ENCODE data around the gene ARHGEF40.

The ARHGEF40 gene

GRCh38 chr14:21048638-21049037 lies 21.5 kb upstream of the ARHGEF40 start:
- intact Hi-C loops (cut with DNase I; ENCODE audit: low total_unique reads), result no loop called here
- DNase-seq, result no peak
- Histone ChIP-seq H3K4me1 (peaks cover 0 to 5% (median 0%) of the 10 kb centered on the region in 4 donors), H3K27me3 (no peaks in the 10 kb centered on the region), H3K9me3 (no peaks in the 10 kb centered on the region), H3K36me3 (no peaks in the 10 kb centered on the region), H3K4me3 (no peak overlapping the region), H3K27ac (no peak overlapping the region)
- no peak for TF ChIP-seq CTCF (IDR thresholded peaks at IDR 0.05)

GRCh38 chr14:21049271-21049673 lies 20.8 kb upstream of the ARHGEF40 start:
- no peak for DNase-seq
- intact Hi-C loops (cut with DNase I; ENCODE audit: low total_unique reads), result no loop called here

DNA sequence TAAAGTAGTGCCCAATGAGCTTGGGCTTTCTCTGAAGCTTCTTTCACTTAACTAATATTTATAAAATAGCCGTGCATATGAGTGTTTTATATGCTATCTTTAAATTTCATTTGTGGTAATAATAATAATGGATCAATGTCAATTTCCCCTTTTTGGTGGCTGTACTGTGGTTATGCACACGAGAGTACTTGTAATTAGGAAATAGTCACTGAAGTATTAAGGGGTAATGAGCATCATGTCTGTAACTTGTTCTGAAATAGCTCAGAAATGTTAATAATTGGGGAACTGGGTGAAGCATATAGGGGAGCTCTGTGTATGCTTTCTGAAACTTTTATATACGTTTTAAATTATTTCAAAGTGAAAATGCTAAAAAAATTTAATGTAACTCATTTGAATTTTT lies 19.5 kb upstream of the ARHGEF40 start:
- H3K4me1 ChIP-seq, result no peaks in the 10 kb centered on the region
- no peak overlapping the region for H3K27ac ChIP-seq
- no peak for TF ChIP-seq CTCF (IDR thresholded peaks at IDR 0.05)
- no peaks in the 10 kb centered on the region for H3K9me3 ChIP-seq
- intact Hi-C loops (cut with DNase I; ENCODE audit: low total_unique reads), result no loop called here
- H3K27me3 ChIP-seq, result no peaks in the 10 kb centered on the region
- H3K4me3 ChIP-seq, result no peak overlapping the region
- no peak for DNase-seq
- no peaks in the 10 kb centered on the region for H3K36me3 ChIP-seq

More at GRCh38 chr14:21049271-21049673, 20.8 kb upstream of the ARHGEF40 start:
- H3K36me3 ChIP-seq, result no peaks in the 10 kb centered on the region
- no peaks in the 10 kb centered on the region for H3K27me3 ChIP-seq
- TF ChIP-seq CTCF (IDR thresholded peaks at IDR 0.05), result no peak
- H3K9me3 ChIP-seq, result no peaks in the 10 kb centered on the region
- no peak overlapping the region for H3K27ac ChIP-seq
- H3K4me1 ChIP-seq, result peaks cover 0 to 3% (median 0%) of the 10 kb centered on the region in 4 donors
- no peak overlapping the region for H3K4me3 ChIP-seq

- DNase-seq, result no peak
- no peaks in the 10 kb centered on the region for H3K27me3 ChIP-seq
- H3K4me3 ChIP-seq, result no peak overlapping the region
- intact Hi-C loops (cut with DNase I; ENCODE audit: low total_unique reads), result no loop called here
- TF ChIP-seq CTCF (IDR thresholded peaks at IDR 0.05), result no peak
- H3K4me1 ChIP-seq, result no peaks in the 10 kb centered on the region
- no peak overlapping the region for H3K27ac ChIP-seq
- H3K36me3 ChIP-seq, result no peaks in the 10 kb centered on the region
- no peaks in the 10 kb centered on the region for H3K9me3 ChIP-seq
These were observed 16.7 kb upstream of the ARHGEF40 start for GRCh38 chr14:21053184-21054122.

DNA sequence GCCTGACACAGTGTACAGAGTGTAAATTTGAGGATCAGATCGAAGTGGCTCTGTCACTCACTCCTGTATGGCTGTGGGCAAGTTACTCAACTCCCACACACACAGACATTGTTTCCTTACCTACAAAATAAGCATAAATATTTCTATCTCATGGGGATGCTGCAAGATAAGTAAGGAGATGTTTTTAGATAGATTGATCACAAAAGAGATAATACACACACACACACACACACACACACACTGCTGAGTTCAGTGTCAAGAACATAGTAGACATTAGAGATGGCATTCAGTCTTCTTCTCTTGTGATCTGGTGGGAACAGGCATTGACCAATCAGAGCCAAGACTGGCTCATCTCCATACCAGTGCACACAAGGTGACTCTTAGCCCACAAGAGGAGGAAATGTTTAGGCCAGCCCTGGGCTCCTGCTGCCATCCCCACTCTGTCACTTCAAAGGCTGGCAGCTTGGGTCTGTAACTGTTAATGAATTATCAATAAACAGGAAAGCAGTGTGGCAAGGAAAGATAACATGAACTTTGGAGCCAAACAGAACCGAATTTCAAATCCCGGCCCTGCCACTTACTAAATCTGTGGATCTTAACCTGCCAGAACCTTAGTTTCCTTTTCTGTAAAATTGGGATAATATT lies 15.9 kb upstream of the ARHGEF40 start:
- Histone ChIP-seq H3K27ac (no peak overlapping the region), H3K36me3 (no peaks in the 10 kb centered on the region), H3K27me3 (no peaks in the 10 kb centered on the region), H3K9me3 (no peaks in the 10 kb centered on the region), H3K4me3 (no peak overlapping the region), H3K4me1 (no peaks in the 10 kb centered on the region)
- no peak for TF ChIP-seq CTCF (IDR thresholded peaks at IDR 0.05)
- no peak for DNase-seq
- intact Hi-C loops (cut with DNase I; ENCODE audit: low total_unique reads), result no loop called here
